MCF 10A (cell line): ENCODE results near the gene CD79B. TPM values are rescaled to one million over a fixed set of nuclear protein-coding genes. Genes with fewer than 3 reads are reported as not detected.

Source experiments
- BruUV-seq: library from RNA; stranded (reverse); fragments of 400-500 nt; replicated peaks from 2 replicates; lab custom pipeline; 2021; lab: Mats Ljungman, UMichigan
- CTCF ChIA-PET: fragments of 300-600 bp; sonication (Branson Sonifier 250); formaldehyde crosslinking; extraction: SDS; loops from one replicate; lab custom pipeline; 2021; ENCODE audit warnings: antibody characterized with exemption, inconsistent platforms; lab: Yijun Ruan, JAX
- POLR2A ChIA-PET: fragments of 300-600, 350-650 bp; sonication (Branson Sonifier 250); formaldehyde crosslinking; extraction: SDS; loops from one replicate; lab custom pipeline; 2020; ENCODE audit warnings: antibody characterized with exemption, inconsistent platforms; lab: Yijun Ruan, JAX
- DNase-seq: peaks from one replicate; pipeline ENCODE4 v3.0.0-alpha.2; 2018; ENCODE audit not compliant: unreplicated experiment
- H3K27ac Mint-ChIP-seq: one replicate; pipeline ENCODE4 v1.8.0; 2022; ENCODE audit warnings: mild to moderate bottlenecking, low read depth, mixed read lengths; ENCODE audit not compliant: unreplicated experiment
- H3K27me3 Mint-ChIP-seq: one replicate; pipeline ENCODE4 v1.8.0; 2022; ENCODE audit warnings: mixed read lengths; ENCODE audit not compliant: insufficient read depth, unreplicated experiment
- H3K36me3 Mint-ChIP-seq: one replicate; pipeline ENCODE4 v1.8.0; 2022; ENCODE audit warnings: mild to moderate bottlenecking, moderate library complexity, mixed read lengths; ENCODE audit not compliant: insufficient read depth, unreplicated experiment
- H3K4me1 Mint-ChIP-seq: one replicate; pipeline ENCODE4 v1.8.0; 2022; ENCODE audit warnings: mixed read lengths; ENCODE audit not compliant: insufficient read depth, unreplicated experiment
- H3K4me3 Mint-ChIP-seq: one replicate; pipeline ENCODE4 v1.8.0; 2022; ENCODE audit warnings: mild to moderate bottlenecking, moderate library complexity, mixed read lengths; ENCODE audit not compliant: unreplicated experiment
- H3K9me3 Mint-ChIP-seq: one replicate; pipeline ENCODE4 v1.8.0; 2022; ENCODE audit warnings: mixed read lengths; ENCODE audit not compliant: unreplicated experiment
- CTCF ChIP-seq: fragments of 200-600 bp; IDR thresholded peaks from one replicate; pipeline ENCODE4 v1.8.0; 2022; ENCODE audit warnings: antibody characterized with exemption, mild to moderate bottlenecking; ENCODE audit not compliant: unreplicated experiment
- intact Hi-C: fragments of 100-400 bp; cut with micrococcal nuclease; formaldehyde crosslinking; loops from 2 replicates; pipeline ENCODE4 v1.14.1; 2022
- total RNA-seq: library from RNA; stranded (reverse); gene quantifications from 2 replicates; pipeline ENCODE4 v1.2.3, GENCODE V29; 2022

The CD79B gene
- total RNA-seq, 1 experiment from 2014 or later = not detected

DNA sequence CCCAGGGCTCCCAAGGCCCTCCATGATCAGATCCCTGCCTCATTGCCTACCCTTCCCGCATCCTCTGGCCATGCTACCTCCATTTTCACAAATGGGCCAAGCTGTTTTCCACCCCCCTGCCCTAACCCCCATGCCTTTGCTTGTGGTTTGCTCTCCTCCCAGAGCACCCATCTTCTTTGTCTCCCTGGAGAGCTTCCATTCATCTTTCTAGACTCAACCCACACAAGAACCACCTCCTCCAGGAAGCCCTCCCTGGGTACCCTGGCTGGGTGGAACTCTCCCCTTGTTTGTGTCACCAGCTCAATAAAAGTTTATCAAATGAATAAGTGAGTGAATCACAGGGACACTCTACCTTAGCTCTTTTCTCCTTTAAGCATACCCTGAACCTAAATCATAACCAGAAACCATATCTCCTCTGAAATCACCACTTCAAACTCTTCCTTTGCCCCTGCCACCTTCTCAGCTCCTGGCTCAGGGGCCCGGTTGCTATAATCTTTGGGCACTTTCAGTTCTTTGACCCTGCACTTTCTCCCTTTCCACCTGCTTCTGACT, 43.5 kb upstream of the CD79B start:
- H3K9me3 Mint-ChIP-seq = no peaks in the 10 kb centered on the region
- no peak for TF ChIP-seq CTCF
- peaks cover 20% of the 10 kb centered on the region for H3K4me1 Mint-ChIP-seq
- no peak overlapping the region for H3K27ac Mint-ChIP-seq
- ChIA-PET POLR2A (interaction anchor here (0.7 to 1.1 kb wide), 2 partner anchors 10 to 270 kb away, joined by 3 read pairs; no protein-coding TSS in a partner anchor), CTCF (interaction anchor here (0.8 to 1.3 kb wide), 5 partner anchors 9 to 71 kb away, joined by 3 to 5 read pairs (median 3); no protein-coding TSS in a partner anchor)
- no TSS peak for BruUV-seq
- H3K4me3 Mint-ChIP-seq = no peak overlapping the region
- H3K36me3 Mint-ChIP-seq = no peaks in the 10 kb centered on the region
- intact Hi-C loops = no loop called here
- DNase-seq = no peak
- H3K27me3 Mint-ChIP-seq = no peaks in the 10 kb centered on the region

GRCh38 chr17:63974594-63975192, 42.6 kb upstream of the CD79B start:
- CTCF ChIA-PET = interaction anchor here (0.6 to 1.3 kb wide), 6 partner anchors 19 to 433 kb away, joined by 3 to 6 read pairs (median 4); no protein-coding TSS in a partner anchor
- H3K9me3 Mint-ChIP-seq = no peaks in the 10 kb centered on the region
- DNase-seq = peak; percentile 48
- no peak overlapping the region for H3K27ac Mint-ChIP-seq
- H3K36me3 Mint-ChIP-seq = no peaks in the 10 kb centered on the region
- intact Hi-C loops = no loop called here
- BruUV-seq = no TSS peak
- H3K4me1 Mint-ChIP-seq = peaks cover 20% of the 10 kb centered on the region
- H3K27me3 Mint-ChIP-seq = no peaks in the 10 kb centered on the region
- POLR2A ChIA-PET = interaction anchor here (1.1 kb wide), 1 partner anchor 11 kb away, joined by 3 read pairs; no protein-coding TSS in a partner anchor
- TF ChIP-seq CTCF = no peak
- peak overlapping the region; percentile 9 for H3K4me3 Mint-ChIP-seq

DNA sequence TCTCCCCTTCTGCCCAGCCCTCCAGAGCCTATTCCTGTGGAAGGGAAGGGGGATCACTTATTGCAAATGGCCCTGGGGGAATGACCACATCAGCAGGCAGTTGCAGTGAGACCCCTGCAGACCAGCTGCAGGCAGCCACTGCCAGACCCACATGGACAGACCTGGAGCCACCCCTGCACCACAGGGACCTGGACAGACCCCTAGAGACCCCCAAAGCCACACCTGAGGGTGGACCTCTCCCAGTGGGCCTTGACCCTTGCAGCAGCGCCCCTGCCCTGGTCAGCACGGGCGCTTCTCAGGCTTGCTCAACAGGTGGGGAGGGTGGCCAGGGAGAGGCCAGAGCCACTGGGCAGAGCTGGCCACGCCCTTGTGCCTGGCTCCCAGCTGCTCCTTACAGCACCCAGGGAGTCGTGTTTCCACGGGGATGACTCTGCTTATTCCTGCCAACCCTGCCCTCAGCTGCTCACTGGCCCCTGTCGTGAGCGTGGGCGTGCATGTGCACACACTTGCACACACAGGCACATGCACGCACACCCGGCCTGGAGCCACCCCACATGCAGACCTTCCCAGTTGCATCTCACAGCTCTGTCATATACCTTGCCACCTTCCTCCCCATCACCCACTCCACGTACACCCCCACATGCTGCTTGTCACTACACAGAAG, 41.9 kb upstream of the CD79B start:
- no peaks in the 10 kb centered on the region for H3K27me3 Mint-ChIP-seq
- peak overlapping the region; percentile 9 for H3K4me3 Mint-ChIP-seq
- TF ChIP-seq CTCF = no peak
- H3K9me3 Mint-ChIP-seq = no peaks in the 10 kb centered on the region
- H3K27ac Mint-ChIP-seq = no peak overlapping the region
- BruUV-seq = no TSS peak
- DNase-seq = peak; percentile 59
- intact Hi-C loops = no loop called here
- POLR2A ChIA-PET = no interaction called here
- H3K36me3 Mint-ChIP-seq = no peaks in the 10 kb centered on the region
- CTCF ChIA-PET = interaction anchor here (0.6 to 1.3 kb wide), 5 partner anchors 20 to 434 kb away, joined by 3 to 6 read pairs (median 4); no protein-coding TSS in a partner anchor
- H3K4me1 Mint-ChIP-seq = peaks cover 20% of the 10 kb centered on the region

DNA sequence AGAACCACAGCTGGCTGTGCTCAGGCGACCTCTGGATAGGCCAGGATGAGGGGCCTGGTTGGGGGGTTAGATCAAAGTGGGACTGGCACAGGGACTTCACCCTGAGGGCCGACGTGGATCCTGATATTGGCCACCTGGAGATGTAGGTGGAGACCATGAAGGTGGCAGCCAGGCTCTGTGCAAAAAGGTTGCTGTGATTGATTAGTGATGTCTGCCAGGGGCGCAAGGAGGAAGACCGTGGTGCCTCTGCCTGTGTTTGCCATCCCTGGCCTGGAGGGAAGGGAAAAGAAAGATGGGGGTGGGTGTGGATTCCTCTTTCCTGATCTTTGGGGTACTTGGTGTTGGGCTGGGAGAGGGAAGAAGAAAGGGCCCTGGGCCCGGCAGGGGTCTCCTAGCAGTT, 41.1 kb upstream of the CD79B start:
- no peaks in the 10 kb centered on the region for H3K36me3 Mint-ChIP-seq
- ChIA-PET POLR2A (no interaction called here), CTCF (interaction anchor here (1.3 kb wide), 1 partner anchor 21 kb away, joined by 4 read pairs; no protein-coding TSS in a partner anchor)
- no peaks in the 10 kb centered on the region for H3K27me3 Mint-ChIP-seq
- H3K4me3 Mint-ChIP-seq = no peak overlapping the region
- intact Hi-C loops = no loop called here
- no peak for DNase-seq
- no peak for TF ChIP-seq CTCF
- peaks cover 20% of the 10 kb centered on the region for H3K4me1 Mint-ChIP-seq
- H3K27ac Mint-ChIP-seq = no peak overlapping the region
- BruUV-seq = no TSS peak
- H3K9me3 Mint-ChIP-seq = no peaks in the 10 kb centered on the region
